Breast epithelium (tissue), 3 donors: ENCODE measurements around the gene LDHB.

Experiments
- POLR2A ChIP-seq: fragments of 450-650 bp; IDR thresholded peaks from one replicate; pipeline ENCODE4 v1.6.1; 2016; ENCODE audit warnings: antibody characterized with exemption, mild to moderate bottlenecking, moderate library complexity
- TF ChIP-seq, protein P1 (sequence below), 3 donors: fragments of 450-650 bp; IDR thresholded peaks; one replicate each; pipeline ENCODE4 v1.5.1; 2016 to 2017; ENCODE audit warnings: antibody characterized with exemption in 3 of 3, mild to moderate bottlenecking in 3 of 3, moderate library complexity in 3 of 3

DNA sequence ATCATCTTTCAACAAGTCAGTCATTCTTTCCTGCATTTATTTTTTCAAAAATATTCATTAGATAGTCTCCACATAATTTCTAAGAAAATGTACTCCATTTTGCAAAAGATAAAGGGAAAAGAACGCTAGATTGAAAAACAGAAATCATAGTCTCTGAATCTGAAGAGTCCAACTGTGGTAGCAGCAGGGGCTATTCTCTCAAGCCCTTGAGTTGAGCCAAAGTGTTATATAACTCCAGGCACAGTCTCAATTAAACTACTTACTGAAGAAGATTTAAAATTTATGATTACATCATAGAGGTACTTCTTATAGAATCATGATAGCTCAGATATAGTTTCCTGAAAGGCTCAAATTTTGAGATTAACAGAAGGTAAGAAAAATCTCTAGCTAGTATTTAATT is 5.8 kb downstream of the LDHB start:
- TF ChIP-seq, protein P1, sequence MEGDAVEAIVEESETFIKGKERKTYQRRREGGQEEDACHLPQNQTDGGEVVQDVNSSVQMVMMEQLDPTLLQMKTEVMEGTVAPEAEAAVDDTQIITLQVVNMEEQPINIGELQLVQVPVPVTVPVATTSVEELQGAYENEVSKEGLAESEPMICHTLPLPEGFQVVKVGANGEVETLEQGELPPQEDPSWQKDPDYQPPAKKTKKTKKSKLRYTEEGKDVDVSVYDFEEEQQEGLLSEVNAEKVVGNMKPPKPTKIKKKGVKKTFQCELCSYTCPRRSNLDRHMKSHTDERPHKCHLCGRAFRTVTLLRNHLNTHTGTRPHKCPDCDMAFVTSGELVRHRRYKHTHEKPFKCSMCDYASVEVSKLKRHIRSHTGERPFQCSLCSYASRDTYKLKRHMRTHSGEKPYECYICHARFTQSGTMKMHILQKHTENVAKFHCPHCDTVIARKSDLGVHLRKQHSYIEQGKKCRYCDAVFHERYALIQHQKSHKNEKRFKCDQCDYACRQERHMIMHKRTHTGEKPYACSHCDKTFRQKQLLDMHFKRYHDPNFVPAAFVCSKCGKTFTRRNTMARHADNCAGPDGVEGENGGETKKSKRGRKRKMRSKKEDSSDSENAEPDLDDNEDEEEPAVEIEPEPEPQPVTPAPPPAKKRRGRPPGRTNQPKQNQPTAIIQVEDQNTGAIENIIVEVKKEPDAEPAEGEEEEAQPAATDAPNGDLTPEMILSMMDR (IDR thresholded peaks at IDR 0.05) = no peak
- no peak for TF ChIP-seq POLR2A
